Measurements from ENCODE around the gene KCNK5. TPM values are rescaled to one million over a fixed set of nuclear protein-coding genes. Genes with fewer than 3 reads are reported as not detected.

KCNK5 gene
- total and polyA plus RNA-seq, 11 donors = 0.08 to 2.1 (median 0.27) TPM

DNA sequence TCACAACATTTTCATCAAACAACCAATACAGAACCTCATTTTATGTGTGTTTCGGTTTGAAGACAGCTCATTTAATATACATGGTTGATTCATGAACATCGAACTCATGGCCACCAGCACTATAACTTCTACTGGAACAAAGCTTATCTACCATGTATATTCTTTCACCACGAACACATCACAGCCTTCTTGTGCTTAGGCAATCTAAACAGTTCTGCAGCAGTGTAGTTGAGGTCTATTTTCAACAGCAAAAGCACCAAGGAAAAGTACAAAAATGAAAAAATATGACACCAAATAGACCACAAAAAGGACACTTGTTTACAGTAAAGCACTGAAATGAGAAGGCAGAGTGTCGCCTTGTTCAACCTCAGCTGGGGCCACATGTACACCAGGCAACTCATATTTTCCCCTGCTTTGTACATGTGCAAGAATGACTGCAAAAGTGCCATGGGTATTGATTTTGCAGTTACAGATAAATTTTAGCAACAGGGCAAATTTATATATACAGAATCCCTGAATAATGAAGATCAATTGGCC is 25.8 kb upstream of the KCNK5 start:
- intact Hi-C loops (cut with DNase I) = no loop called here
- no peak for TF ChIP-seq POLR2A (IDR thresholded peaks at IDR 0.05)
- TF ChIP-seq, protein P1, sequence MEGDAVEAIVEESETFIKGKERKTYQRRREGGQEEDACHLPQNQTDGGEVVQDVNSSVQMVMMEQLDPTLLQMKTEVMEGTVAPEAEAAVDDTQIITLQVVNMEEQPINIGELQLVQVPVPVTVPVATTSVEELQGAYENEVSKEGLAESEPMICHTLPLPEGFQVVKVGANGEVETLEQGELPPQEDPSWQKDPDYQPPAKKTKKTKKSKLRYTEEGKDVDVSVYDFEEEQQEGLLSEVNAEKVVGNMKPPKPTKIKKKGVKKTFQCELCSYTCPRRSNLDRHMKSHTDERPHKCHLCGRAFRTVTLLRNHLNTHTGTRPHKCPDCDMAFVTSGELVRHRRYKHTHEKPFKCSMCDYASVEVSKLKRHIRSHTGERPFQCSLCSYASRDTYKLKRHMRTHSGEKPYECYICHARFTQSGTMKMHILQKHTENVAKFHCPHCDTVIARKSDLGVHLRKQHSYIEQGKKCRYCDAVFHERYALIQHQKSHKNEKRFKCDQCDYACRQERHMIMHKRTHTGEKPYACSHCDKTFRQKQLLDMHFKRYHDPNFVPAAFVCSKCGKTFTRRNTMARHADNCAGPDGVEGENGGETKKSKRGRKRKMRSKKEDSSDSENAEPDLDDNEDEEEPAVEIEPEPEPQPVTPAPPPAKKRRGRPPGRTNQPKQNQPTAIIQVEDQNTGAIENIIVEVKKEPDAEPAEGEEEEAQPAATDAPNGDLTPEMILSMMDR (IDR thresholded peaks at IDR 0.05) = no peak
- DNase-seq (no peak), ATAC-seq (no peak)
- Histone ChIP-seq H3K27ac (no peak overlapping the region), H3K9me3 (peaks cover 0 to 11% (median 0%) of the 10 kb centered on the region in 12 donors), H3K27me3 (peaks cover 0 to 12% (median 2%) of the 10 kb centered on the region in 9 donors), H3K4me3 (no peak overlapping the region), H3K36me3 (no peaks in the 10 kb centered on the region), H3K4me1 (no peaks in the 10 kb centered on the region)
- 83 to 92% (median 89%) methylated on average over 4 of the region's 4 CpGs for WGBS, 4 donors

DNA sequence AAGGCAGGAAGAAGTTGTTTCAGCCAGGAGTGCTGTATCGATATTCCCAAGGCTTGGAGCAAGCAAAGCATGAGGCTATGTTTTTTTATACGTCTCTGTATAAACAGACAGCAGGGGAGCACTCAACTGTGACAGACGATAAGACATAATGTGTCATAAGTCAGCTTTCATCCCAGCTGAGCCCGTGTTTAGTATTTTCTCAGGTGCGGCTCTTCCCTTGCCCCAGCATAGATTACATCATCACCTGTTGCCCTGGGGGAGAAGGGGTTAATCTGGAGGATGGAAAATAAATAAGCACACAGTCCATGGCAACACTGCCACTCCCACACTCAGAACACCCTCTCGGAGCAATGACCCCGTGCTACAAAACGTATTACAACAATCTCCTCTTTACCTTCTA is 22.1 kb upstream of the KCNK5 start:
- Histone ChIP-seq H3K4me3 (no peak overlapping the region), H3K4me1 (no peaks in the 10 kb centered on the region), H3K27ac (no peak overlapping the region), H3K9me3 (peaks cover 0 to 11% (median 0%) of the 10 kb centered on the region in 12 donors), H3K27me3 (peaks cover 0 to 8% (median 0%) of the 10 kb centered on the region in 9 donors), H3K36me3 (no peaks in the 10 kb centered on the region)
- ATAC-seq (no peak), DNase-seq (no peak)
- intact Hi-C loops (cut with DNase I) = no loop called here
- TF ChIP-seq POLR2A (IDR thresholded peaks at IDR 0.05) = no peak
- TF ChIP-seq, protein P1 (IDR thresholded peaks at IDR 0.05) = no peak
- 28 to 36% (median 34%) methylated on average over 8 of the region's 8 CpGs for WGBS, 4 donors

DNA sequence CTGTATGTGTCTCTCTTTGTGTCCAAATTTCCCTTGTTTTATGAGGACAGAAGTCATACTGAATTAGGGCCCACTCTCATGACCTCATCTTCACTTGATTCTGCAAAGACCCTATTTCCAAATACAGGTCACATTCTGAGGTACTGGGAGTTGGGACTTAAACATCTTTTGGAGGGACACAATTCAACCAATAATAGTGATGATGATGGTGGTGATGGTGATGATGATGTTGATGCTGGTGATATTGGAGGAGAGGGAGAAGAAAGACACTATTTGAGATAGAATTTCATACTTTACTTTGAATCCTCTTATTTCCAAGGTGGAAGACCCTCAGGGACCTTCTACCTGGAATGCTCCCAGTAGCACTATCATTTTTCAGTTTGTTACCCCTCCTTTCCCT is 21.2 kb upstream of the KCNK5 start:
- no peak overlapping the region for H3K4me3 ChIP-seq
- no peak for DNase-seq
- H3K27me3 ChIP-seq = peaks cover 0 to 8% (median 0%) of the 10 kb centered on the region in 9 donors
- TF ChIP-seq, protein P1 (IDR thresholded peaks at IDR 0.05) = no peak
- TF ChIP-seq POLR2A (IDR thresholded peaks at IDR 0.05) = no peak
- H3K36me3 ChIP-seq = no peaks in the 10 kb centered on the region
- intact Hi-C loops (cut with DNase I) = no loop called here
- H3K27ac ChIP-seq = no peak overlapping the region
- no peaks in the 10 kb centered on the region for H3K4me1 ChIP-seq
- no peak for ATAC-seq
- H3K9me3 ChIP-seq = peaks cover 0 to 11% (median 0%) of the 10 kb centered on the region in 12 donors

DNA sequence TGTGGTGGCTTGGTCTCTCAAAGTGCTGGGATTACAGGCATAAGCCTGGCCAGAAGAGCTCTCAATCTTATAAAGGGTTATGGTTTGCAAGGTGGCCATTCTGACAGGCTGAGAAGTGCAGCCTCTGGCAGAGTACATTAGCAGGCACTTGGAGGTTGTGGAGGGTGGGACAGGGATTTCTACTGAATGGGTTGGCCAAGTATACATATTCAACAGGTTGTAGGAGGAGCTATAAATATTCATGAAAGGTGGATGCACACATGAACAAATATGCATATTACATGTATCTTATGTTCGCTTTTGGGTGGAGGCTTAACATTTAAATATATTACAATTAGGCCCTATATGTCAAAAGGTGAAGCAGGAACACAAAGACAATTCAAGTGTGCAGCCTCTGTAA is 20.0 kb upstream of the KCNK5 start:
- peaks cover 0 to 8% (median 0%) of the 10 kb centered on the region in 9 donors for H3K27me3 ChIP-seq
- 87 to 100% (median 93%) methylated on average over 1 of the region's 1 CpG for WGBS, 4 donors
- TF ChIP-seq POLR2A (IDR thresholded peaks at IDR 0.05) = no peak
- TF ChIP-seq, protein P1 (IDR thresholded peaks at IDR 0.05) = no peak
- H3K27ac ChIP-seq = no peak overlapping the region
- H3K36me3 ChIP-seq = no peaks in the 10 kb centered on the region
- no peaks in the 10 kb centered on the region for H3K4me1 ChIP-seq
- peaks cover 0 to 5% (median 0%) of the 10 kb centered on the region in 12 donors for H3K9me3 ChIP-seq
- no peak overlapping the region for H3K4me3 ChIP-seq
- ATAC-seq (no peak), DNase-seq (no peak)
- intact Hi-C loops (cut with DNase I) = no loop called here
